GM21381 (cell line): ENCODE results near the gene FOXA2.
"Not testable (repeated sequence)": the region's sequence is repeated elsewhere in the genome, so short reads cannot be mapped to it uniquely, and the experiment has no call there.

Experiments
- ATAC-seq: cut with Tn5 transposase; IDR thresholded peaks from one replicate; pipeline ENCODE4 v1.9.1; 2021; ENCODE audit warnings: mild to moderate bottlenecking, moderate library complexity; ENCODE audit not compliant: unreplicated experiment

The FOXA2 gene

GRCh38 chr20:22584522-22584921 lies at the start of gene FOXA2:
FOXA2 (minus strand) TSS chr20:22584572; CDS start chr20:22584278, 294 bp downstream.
- no peak for ATAC-seq

GRCh38 chr20:22630701-22631100 lies 46.3 kb upstream of the FOXA2 start:
- no peak for ATAC-seq

- no peak for ATAC-seq
Observed at GRCh38 chr20:22629927-22630326, 45.6 kb upstream of the FOXA2 start.

GRCh38 chr20:22629447-22629846 lies 45.1 kb upstream of the FOXA2 start:
- no peak for ATAC-seq

GRCh38 chr20:22626496-22626895 lies 42.1 kb upstream of the FOXA2 start:
- no peak for ATAC-seq

- no peak for ATAC-seq
Observed at GRCh38 chr20:22623211-22623610, 38.8 kb upstream of the FOXA2 start.

GRCh38 chr20:22620342-22620741 lies 36.0 kb upstream of the FOXA2 start:
- ATAC-seq = no peak

- no peak for ATAC-seq
Observed at GRCh38 chr20:22619806-22620205, 35.4 kb upstream of the FOXA2 start.

GRCh38 chr20:22619272-22619671 lies 34.9 kb upstream of the FOXA2 start:
- ATAC-seq = no peak

- no peak for ATAC-seq
Observed at GRCh38 chr20:22617160-22617559, 32.8 kb upstream of the FOXA2 start.

GRCh38 chr20:22616551-22616950 lies 32.2 kb upstream of the FOXA2 start:
- ATAC-seq = no peak

- ATAC-seq = no peak
Observed at GRCh38 chr20:22615425-22615824, 31.1 kb upstream of the FOXA2 start.

- no peak for ATAC-seq
Observed at GRCh38 chr20:22611636-22612035, 27.3 kb upstream of the FOXA2 start.

GRCh38 chr20:22607695-22608094 lies 23.3 kb upstream of the FOXA2 start:
- ATAC-seq = no peak

GRCh38 chr20:22604815-22605214 lies 20.4 kb upstream of the FOXA2 start:
- no peak for ATAC-seq

- ATAC-seq = no peak
Observed at GRCh38 chr20:22601361-22602141, 17.2 kb upstream of the FOXA2 start.

- ATAC-seq = not testable (repeated sequence)
Observed at GRCh38 chr20:22599258-22599657, 14.9 kb upstream of the FOXA2 start.

- no peak for ATAC-seq
Observed at GRCh38 chr20:22597303-22597702, 12.9 kb upstream of the FOXA2 start.

- no peak for ATAC-seq
Observed at GRCh38 chr20:22590662-22591061, 6.3 kb upstream of the FOXA2 start.

GRCh38 chr20:22586645-22587310 lies 2.4 kb upstream of the FOXA2 start:
- ATAC-seq = no peak

GRCh38 chr20:22585786-22586493 lies 1.6 kb upstream of the FOXA2 start:
- ATAC-seq = no peak
